WTC11 (cell line): ENCODE results near the gene POC5. TPM values are rescaled to one million over a fixed set of nuclear protein-coding genes. Genes with fewer than 3 reads are reported as not detected.

Source experiments
- ATAC-seq: fragments of 200-7000 bp; cut with Tn5 transposase; 2 replicates; pipeline ENCODE4 v1.10.0; 2021; ENCODE audit warnings: mild to moderate bottlenecking, moderate library complexity
- CTCF ChIA-PET: fragments of 300-600 bp; sonication (Branson Sonifier 250); formaldehyde crosslinking; loops from one replicate; lab custom pipeline; 2021; ENCODE audit warnings: antibody characterized with exemption; lab: Charles Lee
- POLR2A ChIA-PET: fragments of 350-600 bp; sonication (Branson Sonifier 250); formaldehyde crosslinking; loops from one replicate; lab custom pipeline; 2021; ENCODE audit warnings: antibody characterized with exemption; lab: Charles Lee
- DNase-seq: peaks from one replicate; pipeline ENCODE4 v3.0.0; 2021; ENCODE audit warnings: low spot score
- H3K27ac Mint-ChIP-seq: 2 replicates; pipeline ENCODE4 v1.8.0; 2021; ENCODE audit warnings: mixed read lengths
- H3K27me3 Mint-ChIP-seq: 2 replicates; pipeline ENCODE4 v1.8.0; 2021; ENCODE audit warnings: low read depth, mild to moderate bottlenecking, moderate library complexity, mixed read lengths
- H3K36me3 Mint-ChIP-seq: 2 replicates; pipeline ENCODE4 v1.8.0; 2021; ENCODE audit warnings: mixed read lengths
- H3K4me1 Mint-ChIP-seq: 2 replicates; pipeline ENCODE4 v1.8.0; 2022; ENCODE audit warnings: mixed read lengths
- H3K4me3 Mint-ChIP-seq: 2 replicates; pipeline ENCODE4 v1.8.0; 2021; ENCODE audit warnings: mild to moderate bottlenecking, moderate library complexity, mixed read lengths
- H3K9me3 Mint-ChIP-seq: 2 replicates; pipeline ENCODE4 v1.8.0; 2021; ENCODE audit warnings: mixed read lengths
- CREB1 ChIP-seq: sonication (generic); formaldehyde crosslinking; IDR thresholded peaks from 2 replicates; pipeline ENCODE4 v1.8.0; 2023; ENCODE audit warnings: mild to moderate bottlenecking, missing genetic modification reagents
- ELF4 ChIP-seq: sonication (generic); formaldehyde crosslinking; IDR thresholded peaks from 2 replicates; pipeline ENCODE4 v1.8.1; 2022; ENCODE audit warnings: low read depth, mild to moderate bottlenecking, moderate library complexity, missing genetic modification reagents
- FOXJ3 ChIP-seq: sonication (generic); formaldehyde crosslinking; IDR thresholded peaks from 2 replicates; pipeline ENCODE4 v1.9.0; 2021; ENCODE audit warnings: missing genetic modification reagents, mild to moderate bottlenecking, borderline replicate concordance
- GABPB1 ChIP-seq: sonication (generic); formaldehyde crosslinking; IDR thresholded peaks from 2 replicates; pipeline ENCODE4 v1.8.1; 2023; ENCODE audit warnings: mild to moderate bottlenecking, missing genetic modification reagents
- HMGA2 ChIP-seq: fragments of 250-450 bp; sonication (Bioruptor Pico); IDR thresholded peaks from 2 replicates; pipeline ENCODE4 v1.4.0; 2021; ENCODE audit warnings: mild to moderate bottlenecking, moderate library complexity
- JUN ChIP-seq: sonication (generic); formaldehyde crosslinking; IDR thresholded peaks from 2 replicates; pipeline ENCODE4 v1.8.0; 2023; ENCODE audit warnings: mild to moderate bottlenecking, missing genetic modification reagents
- NFE2L1 ChIP-seq: sonication (generic); formaldehyde crosslinking; IDR thresholded peaks from 2 replicates; pipeline ENCODE4 v1.8.1; 2023; ENCODE audit warnings: missing genetic modification reagents
- NR3C1 ChIP-seq: sonication (generic); formaldehyde crosslinking; conservative IDR thresholded peaks from 2 replicates; pipeline ENCODE4 v1.8.1; 2023; ENCODE audit warnings: low read depth, mild to moderate bottlenecking, missing genetic modification reagents
- TEAD1 ChIP-seq: sonication (generic); formaldehyde crosslinking; IDR thresholded peaks from 2 replicates; pipeline ENCODE4 v1.8.0; 2022; ENCODE audit warnings: mild to moderate bottlenecking, missing genetic modification reagents
- ZNF121 ChIP-seq: sonication (generic); formaldehyde crosslinking; IDR thresholded peaks from 2 replicates; pipeline ENCODE4 v1.8.0; 2023; ENCODE audit warnings: missing genetic modification reagents
- ZNF138 ChIP-seq: sonication (generic); formaldehyde crosslinking; conservative IDR thresholded peaks from 2 replicates; pipeline ENCODE4 v1.8.1; 2022; ENCODE audit warnings: mild to moderate bottlenecking, moderate library complexity, missing genetic modification reagents
- ZNF263 ChIP-seq: sonication (generic); formaldehyde crosslinking; IDR thresholded peaks from 2 replicates; pipeline ENCODE4 v1.8.1; 2022; ENCODE audit warnings: low read depth, mild to moderate bottlenecking, moderate library complexity, missing genetic modification reagents
- ZNF317 ChIP-seq: sonication (generic); formaldehyde crosslinking; IDR thresholded peaks from 2 replicates; pipeline ENCODE4 v1.8.1; 2023; ENCODE audit warnings: low read depth, mild to moderate bottlenecking, moderate library complexity, missing genetic modification reagents, borderline replicate concordance
- ZNF423 ChIP-seq: fragments of 250-450 bp; sonication (Bioruptor Pico); IDR thresholded peaks from 2 replicates; pipeline ENCODE4 v2.1.2; 2022; ENCODE audit warnings: mild to moderate bottlenecking, moderate library complexity
- ZNF671 ChIP-seq: fragments of 250-450 bp; sonication (Bioruptor Pico); IDR thresholded peaks from 2 replicates; pipeline ENCODE4 v1.8.0; 2021; ENCODE audit warnings: mild to moderate bottlenecking
- total RNA-seq: library from RNA; stranded (reverse); gene quantifications from 3 replicates; pipeline ENCODE4 v1.2.3, GENCODE V29; 2021
- TF ChIP-seq, protein P1 (sequence below): fragments of 250-450 bp; sonication (Bioruptor Pico); IDR thresholded peaks from 2 replicates; pipeline ENCODE4 v1.9.0; 2021; ENCODE audit warnings: mild to moderate bottlenecking
- TF ChIP-seq, protein P2 (sequence below): sonication (generic); formaldehyde crosslinking; IDR thresholded peaks from 2 replicates; pipeline ENCODE4 v1.8.0; 2023; ENCODE audit warnings: missing genetic modification reagents, mild to moderate bottlenecking, borderline replicate concordance
- TF ChIP-seq, protein P3 (sequence below): fragments of 250-450 bp; sonication (Bioruptor Pico); IDR thresholded peaks from 2 replicates; pipeline ENCODE4 v1.9.0; 2021; ENCODE audit warnings: moderate library complexity, mild to moderate bottlenecking, inconsistent platforms, borderline replicate concordance
- TF ChIP-seq, protein P4 (sequence below): sonication (generic); formaldehyde crosslinking; IDR thresholded peaks from 2 replicates; pipeline ENCODE4 v1.8.1; 2022; ENCODE audit warnings: mild to moderate bottlenecking, moderate library complexity, missing genetic modification reagents
- TF ChIP-seq, protein P5 (sequence below): sonication (generic); formaldehyde crosslinking; IDR thresholded peaks from 2 replicates; pipeline ENCODE4 v1.8.0; 2023; ENCODE audit warnings: missing genetic modification reagents
- TF ChIP-seq, protein P6 (sequence below): sonication (generic); formaldehyde crosslinking; IDR thresholded peaks from 2 replicates; pipeline ENCODE4 v1.8.1; 2022; ENCODE audit warnings: missing genetic modification reagents, borderline replicate concordance

Gene POC5
- total RNA-seq, 1 experiment from 2014 or later: 13.4 TPM

DNA sequence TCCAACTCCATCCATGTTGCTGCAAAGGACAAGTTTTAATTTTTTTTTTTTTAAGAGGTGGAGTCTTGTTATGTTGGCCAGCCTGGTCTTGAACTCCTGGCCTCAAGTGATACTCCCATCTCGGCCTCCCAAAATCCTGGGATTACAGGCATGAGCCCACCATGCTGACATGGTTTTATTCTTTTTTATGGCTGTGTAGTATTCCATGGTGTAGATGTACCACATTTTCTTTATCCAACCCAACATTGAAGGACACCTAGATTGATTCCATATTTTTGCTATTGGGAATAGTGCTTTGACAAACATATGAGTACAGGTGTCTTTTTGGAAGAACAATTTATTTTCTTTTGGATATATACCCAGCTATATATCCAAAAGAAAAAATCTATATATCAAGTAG is 6.1 kb upstream of the POC5 start:
- Mint-ChIP-seq H3K9me3 (peaks cover 15% of the 10 kb centered on the region), H3K27me3 (peaks cover 3% of the 10 kb centered on the region; the same call in 1 of the 2 replicates), H3K36me3 (no peaks in the 10 kb centered on the region), H3K27ac (no peak overlapping the region), H3K4me1 (peaks cover 11% of the 10 kb centered on the region), H3K4me3 (no peak overlapping the region)
- DNase-seq (no peak), ATAC-seq (no peak)
- TF ChIP-seq, protein P1, sequence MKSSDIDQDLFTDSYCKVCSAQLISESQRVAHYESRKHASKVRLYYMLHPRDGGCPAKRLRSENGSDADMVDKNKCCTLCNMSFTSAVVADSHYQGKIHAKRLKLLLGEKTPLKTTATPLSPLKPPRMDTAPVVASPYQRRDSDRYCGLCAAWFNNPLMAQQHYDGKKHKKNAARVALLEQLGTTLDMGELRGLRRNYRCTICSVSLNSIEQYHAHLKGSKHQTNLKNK (CRISPR knock-in tag): no peak
- TF ChIP-seq TEAD1 (CRISPR knock-in tag): no peak
- no peak for TF ChIP-seq ZNF263
- no peak for TF ChIP-seq ZNF423 (CRISPR knock-in tag)
- TF ChIP-seq ZNF138 (CRISPR knock-in tag): no peak
- ChIA-PET POLR2A (no interaction called here), CTCF (no interaction called here)

DNA sequence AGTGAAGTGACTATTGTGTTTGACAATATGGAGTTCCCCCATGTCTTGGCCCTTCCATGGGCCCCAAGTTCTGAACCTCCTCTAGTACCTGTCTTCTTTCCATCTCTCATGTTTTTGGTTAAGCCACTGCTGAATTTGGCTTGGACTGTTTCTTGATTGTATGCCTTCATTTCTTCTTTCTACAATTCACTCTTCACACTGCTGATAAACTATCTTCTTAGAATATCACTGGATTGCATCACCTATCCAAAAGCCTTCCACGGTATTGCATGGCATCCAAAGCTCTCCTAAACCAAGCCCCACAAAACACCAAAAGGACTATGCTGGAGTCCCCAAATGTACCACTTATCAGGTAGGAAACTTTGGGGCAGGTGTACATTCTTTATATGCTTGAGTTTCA is 4.3 kb upstream of the POC5 start:
- Mint-ChIP-seq H3K27me3 (peaks cover 3% of the 10 kb centered on the region; the same call in 1 of the 2 replicates), H3K36me3 (no peaks in the 10 kb centered on the region), H3K4me1 (peaks cover 6% of the 10 kb centered on the region), H3K9me3 (peaks cover 15% of the 10 kb centered on the region), H3K27ac (no peak overlapping the region), H3K4me3 (no peak overlapping the region)
- TF ChIP-seq, protein P2, sequence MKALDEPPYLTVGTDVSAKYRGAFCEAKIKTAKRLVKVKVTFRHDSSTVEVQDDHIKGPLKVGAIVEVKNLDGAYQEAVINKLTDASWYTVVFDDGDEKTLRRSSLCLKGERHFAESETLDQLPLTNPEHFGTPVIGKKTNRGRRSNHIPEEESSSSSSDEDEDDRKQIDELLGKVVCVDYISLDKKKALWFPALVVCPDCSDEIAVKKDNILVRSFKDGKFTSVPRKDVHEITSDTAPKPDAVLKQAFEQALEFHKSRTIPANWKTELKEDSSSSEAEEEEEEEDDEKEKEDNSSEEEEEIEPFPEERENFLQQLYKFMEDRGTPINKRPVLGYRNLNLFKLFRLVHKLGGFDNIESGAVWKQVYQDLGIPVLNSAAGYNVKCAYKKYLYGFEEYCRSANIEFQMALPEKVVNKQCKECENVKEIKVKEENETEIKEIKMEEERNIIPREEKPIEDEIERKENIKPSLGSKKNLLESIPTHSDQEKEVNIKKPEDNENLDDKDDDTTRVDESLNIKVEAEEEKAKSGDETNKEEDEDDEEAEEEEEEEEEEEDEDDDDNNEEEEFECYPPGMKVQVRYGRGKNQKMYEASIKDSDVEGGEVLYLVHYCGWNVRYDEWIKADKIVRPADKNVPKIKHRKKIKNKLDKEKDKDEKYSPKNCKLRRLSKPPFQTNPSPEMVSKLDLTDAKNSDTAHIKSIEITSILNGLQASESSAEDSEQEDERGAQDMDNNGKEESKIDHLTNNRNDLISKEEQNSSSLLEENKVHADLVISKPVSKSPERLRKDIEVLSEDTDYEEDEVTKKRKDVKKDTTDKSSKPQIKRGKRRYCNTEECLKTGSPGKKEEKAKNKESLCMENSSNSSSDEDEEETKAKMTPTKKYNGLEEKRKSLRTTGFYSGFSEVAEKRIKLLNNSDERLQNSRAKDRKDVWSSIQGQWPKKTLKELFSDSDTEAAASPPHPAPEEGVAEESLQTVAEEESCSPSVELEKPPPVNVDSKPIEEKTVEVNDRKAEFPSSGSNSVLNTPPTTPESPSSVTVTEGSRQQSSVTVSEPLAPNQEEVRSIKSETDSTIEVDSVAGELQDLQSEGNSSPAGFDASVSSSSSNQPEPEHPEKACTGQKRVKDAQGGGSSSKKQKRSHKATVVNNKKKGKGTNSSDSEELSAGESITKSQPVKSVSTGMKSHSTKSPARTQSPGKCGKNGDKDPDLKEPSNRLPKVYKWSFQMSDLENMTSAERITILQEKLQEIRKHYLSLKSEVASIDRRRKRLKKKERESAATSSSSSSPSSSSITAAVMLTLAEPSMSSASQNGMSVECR: no peak
- 0 out of 2 replicates have a peak, but pooled peaks have one; percentile 24 for TF ChIP-seq GABPB1 (CRISPR knock-in tag)
- POLR2A ChIA-PET: no interaction called here
- CTCF ChIA-PET: no interaction called here
- DNase-seq: no peak
- ATAC-seq: no peak

DNA sequence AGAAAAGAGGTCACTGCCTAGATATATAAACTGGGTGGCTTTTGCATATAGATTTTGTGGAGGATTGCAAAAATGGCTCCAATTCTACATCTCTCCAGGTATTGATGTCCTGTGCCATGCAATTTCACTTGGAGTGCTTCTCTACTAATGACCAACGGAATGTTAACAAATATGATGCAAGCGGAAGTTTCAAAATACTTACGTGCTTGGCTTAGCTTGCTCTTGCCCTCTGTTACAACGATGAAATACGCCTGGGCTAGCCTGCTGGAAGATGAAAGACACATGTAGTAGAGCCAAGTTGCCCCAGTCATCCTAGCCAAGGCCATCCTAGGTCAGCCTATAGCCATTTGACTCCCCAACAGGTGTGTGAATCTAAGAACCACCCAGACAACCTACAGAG is 3.6 kb upstream of the POC5 start:
- no peak for TF ChIP-seq JUN
- TF ChIP-seq ZNF121 (CRISPR knock-in tag): no peak
- TF ChIP-seq NFE2L1 (CRISPR knock-in tag): no peak
- no peak for TF ChIP-seq HMGA2 (CRISPR knock-in tag)
- TF ChIP-seq ELF4 (CRISPR knock-in tag): no peak
- TF ChIP-seq ZNF671 (CRISPR knock-in tag): no peak
- peak; percentile 98 for TF ChIP-seq GABPB1 (CRISPR knock-in tag)
- TF ChIP-seq, protein P3, sequence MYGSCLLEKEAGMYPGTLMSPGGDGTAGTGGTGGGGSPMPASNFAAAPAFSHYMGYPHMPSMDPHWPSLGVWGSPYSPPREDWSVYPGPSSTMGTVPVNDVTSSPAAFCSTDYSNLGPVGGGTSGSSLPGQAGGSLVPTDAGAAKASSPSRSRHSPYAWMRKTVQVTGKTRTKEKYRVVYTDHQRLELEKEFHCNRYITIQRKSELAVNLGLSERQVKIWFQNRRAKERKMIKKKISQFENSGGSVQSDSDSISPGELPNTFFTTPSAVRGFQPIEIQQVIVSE (CRISPR knock-in tag): no peak
- Mint-ChIP-seq H3K36me3 (no peaks in the 10 kb centered on the region), H3K27ac (no peak overlapping the region), H3K4me1 (peaks cover 13% of the 10 kb centered on the region), H3K9me3 (peaks cover 10% of the 10 kb centered on the region), H3K27me3 (peaks cover 3% of the 10 kb centered on the region; the same call in 1 of the 2 replicates), H3K4me3 (no peak overlapping the region)
- DNase-seq (no peak), ATAC-seq (no peak)
- ChIA-PET CTCF (no interaction called here), POLR2A (no interaction called here)

DNA sequence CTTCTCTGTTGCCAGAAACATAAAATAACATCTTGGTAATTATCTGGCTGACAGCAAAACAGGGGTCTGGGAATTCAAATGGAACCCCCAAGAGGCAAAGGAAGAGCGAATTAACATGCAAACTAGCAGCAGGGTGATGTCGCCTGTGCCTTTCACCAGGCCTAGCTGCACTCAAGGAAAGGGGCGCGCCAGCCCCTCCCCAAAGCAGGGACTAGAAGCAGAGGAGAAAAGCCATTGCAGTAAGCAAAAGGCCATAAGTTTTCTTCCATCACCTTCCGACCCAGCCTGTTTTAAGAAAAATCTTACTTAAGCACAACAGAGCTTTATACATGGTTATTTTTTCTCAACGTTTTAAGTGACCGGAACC is 539 bp downstream of the POC5 start:
- ChIA-PET POLR2A (interaction anchor here (1.6 kb wide), 1 partner anchor 12 kb away, joined by 6 read pairs; no protein-coding TSS in a partner anchor), CTCF (interaction anchor here (1.2 kb wide), 1 partner anchor 18 kb away, joined by 3 read pairs; no protein-coding TSS in a partner anchor)
- H3K36me3 Mint-ChIP-seq: peaks cover 7% of the 10 kb centered on the region
- H3K4me3 Mint-ChIP-seq: peak overlapping the region; percentile 99
- peak overlapping the region; percentile 98 for H3K27ac Mint-ChIP-seq
- H3K4me1 Mint-ChIP-seq: peaks cover 12% of the 10 kb centered on the region
- ATAC-seq (peak; percentile 40), DNase-seq (peak; percentile 21)
- H3K9me3 Mint-ChIP-seq: no peaks in the 10 kb centered on the region
- H3K27me3 Mint-ChIP-seq: peaks cover 3% of the 10 kb centered on the region; the same call in 1 of the 2 replicates
- TF ChIP-seq CREB1 (CRISPR knock-in tag) (no peak), FOXJ3 (CRISPR knock-in tag) (no peak), NR3C1 (CRISPR knock-in tag) (no peak), TEAD1 (CRISPR knock-in tag) (no peak), ZNF317 (CRISPR knock-in tag) (no peak)
- TF ChIP-seq, protein P1 (CRISPR knock-in tag): no peak
- TF ChIP-seq, protein P4, sequence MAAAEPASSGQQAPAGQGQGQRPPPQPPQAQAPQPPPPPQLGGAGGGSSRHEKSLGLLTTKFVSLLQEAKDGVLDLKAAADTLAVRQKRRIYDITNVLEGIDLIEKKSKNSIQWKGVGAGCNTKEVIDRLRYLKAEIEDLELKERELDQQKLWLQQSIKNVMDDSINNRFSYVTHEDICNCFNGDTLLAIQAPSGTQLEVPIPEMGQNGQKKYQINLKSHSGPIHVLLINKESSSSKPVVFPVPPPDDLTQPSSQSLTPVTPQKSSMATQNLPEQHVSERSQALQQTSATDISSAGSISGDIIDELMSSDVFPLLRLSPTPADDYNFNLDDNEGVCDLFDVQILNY (CRISPR knock-in tag): no peak
- TF ChIP-seq, protein P5, sequence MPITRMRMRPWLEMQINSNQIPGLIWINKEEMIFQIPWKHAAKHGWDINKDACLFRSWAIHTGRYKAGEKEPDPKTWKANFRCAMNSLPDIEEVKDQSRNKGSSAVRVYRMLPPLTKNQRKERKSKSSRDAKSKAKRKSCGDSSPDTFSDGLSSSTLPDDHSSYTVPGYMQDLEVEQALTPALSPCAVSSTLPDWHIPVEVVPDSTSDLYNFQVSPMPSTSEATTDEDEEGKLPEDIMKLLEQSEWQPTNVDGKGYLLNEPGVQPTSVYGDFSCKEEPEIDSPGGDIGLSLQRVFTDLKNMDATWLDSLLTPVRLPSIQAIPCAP (CRISPR knock-in tag): no peak
- TF ChIP-seq, protein P6, sequence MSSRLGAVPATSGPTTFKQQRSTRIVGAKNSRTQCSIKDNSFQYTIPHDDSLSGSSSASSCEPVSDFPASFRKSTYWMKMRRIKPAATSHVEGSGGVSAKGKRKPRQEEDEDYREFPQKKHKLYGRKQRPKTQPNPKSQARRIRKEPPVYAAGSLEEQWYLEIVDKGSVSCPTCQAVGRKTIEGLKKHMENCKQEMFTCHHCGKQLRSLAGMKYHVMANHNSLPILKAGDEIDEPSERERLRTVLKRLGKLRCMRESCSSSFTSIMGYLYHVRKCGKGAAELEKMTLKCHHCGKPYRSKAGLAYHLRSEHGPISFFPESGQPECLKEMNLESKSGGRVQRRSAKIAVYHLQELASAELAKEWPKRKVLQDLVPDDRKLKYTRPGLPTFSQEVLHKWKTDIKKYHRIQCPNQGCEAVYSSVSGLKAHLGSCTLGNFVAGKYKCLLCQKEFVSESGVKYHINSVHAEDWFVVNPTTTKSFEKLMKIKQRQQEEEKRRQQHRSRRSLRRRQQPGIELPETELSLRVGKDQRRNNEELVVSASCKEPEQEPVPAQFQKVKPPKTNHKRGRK (CRISPR knock-in tag): no peak
